ENCODE data around the gene CD96.
A peak's percentile ranks its signal among the peaks of the same experiment; 100 is the strongest.

Gene CD96

DNA sequence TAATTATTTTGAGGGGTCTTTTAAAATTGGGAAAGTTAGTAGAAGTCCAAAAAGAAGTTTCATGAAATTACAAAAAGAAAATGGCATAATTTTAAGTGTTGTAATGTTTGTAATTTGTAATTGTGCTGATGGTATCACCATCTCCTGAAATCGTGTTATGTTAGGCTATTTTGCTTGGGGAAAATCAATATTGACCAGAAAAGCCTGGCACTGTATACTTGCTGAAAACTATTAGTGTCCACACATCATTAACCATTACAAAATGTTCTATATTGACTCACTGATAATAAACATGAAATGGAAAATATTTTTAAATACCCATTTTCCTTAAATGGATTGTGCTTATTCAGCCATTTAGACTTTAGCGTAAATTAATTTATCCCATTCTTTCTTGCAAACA is 93.4 kb downstream of the CD96 start:
- no peak overlapping the region for H3K4me3 ChIP-seq
- no peaks in the 10 kb centered on the region for H3K9me3 ChIP-seq
- no peak for DNase-seq (ENCODE audit: low spot score in 2 of 2)
- no peaks in the 10 kb centered on the region for H3K27me3 ChIP-seq (ENCODE audit: low read depth)
- no peaks in the 10 kb centered on the region for H3K36me3 ChIP-seq (replicated peaks)
- in situ Hi-C loops (cut with MboI; ENCODE audit: low sequenced_read_pairs), result no loop called here
- no peaks in the 10 kb centered on the region for H3K4me1 ChIP-seq

DNA sequence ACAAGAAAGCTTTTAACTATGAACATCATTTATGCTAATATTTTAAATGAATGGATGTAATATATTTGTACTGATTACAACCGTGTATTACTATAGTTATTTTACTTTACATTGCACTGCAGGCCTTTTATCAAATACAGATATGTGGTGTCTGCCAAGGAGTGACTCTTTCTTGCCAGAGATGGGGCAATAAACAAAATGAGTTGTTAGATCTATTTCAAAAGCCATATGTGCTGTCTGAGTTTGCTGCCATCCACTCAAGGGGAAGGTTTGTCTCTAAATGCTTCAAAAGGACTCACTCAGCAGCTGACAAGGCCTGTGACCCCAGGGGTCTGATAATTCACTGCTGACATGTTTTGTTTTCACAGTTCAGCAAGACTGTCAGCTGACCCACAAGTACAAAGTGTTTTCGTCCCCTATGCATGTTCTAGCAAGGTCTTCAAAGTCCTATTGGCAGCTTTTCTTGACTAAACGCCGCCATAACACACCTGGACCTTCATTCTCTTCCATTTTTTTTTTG is 94.4 kb downstream of the CD96 start:
- in situ Hi-C loops (cut with MboI; ENCODE audit: low sequenced_read_pairs), result no loop called here
- no peaks in the 10 kb centered on the region for H3K36me3 ChIP-seq (replicated peaks)
- H3K9me3 ChIP-seq, result no peaks in the 10 kb centered on the region
- DNase-seq (ENCODE audit: low spot score in 2 of 2), result no peak
- no peaks in the 10 kb centered on the region for H3K27me3 ChIP-seq (ENCODE audit: low read depth)
- H3K4me1 ChIP-seq, result no peaks in the 10 kb centered on the region
- no peak overlapping the region for H3K4me3 ChIP-seq

GRCh38 chr3:111639316-111639715 is 97.3 kb downstream of the CD96 start:
- no peak for DNase-seq (ENCODE audit: low spot score in 2 of 2)
- no peaks in the 10 kb centered on the region for H3K4me1 ChIP-seq
- in situ Hi-C loops (cut with MboI; ENCODE audit: low sequenced_read_pairs), result no loop called here

DNA sequence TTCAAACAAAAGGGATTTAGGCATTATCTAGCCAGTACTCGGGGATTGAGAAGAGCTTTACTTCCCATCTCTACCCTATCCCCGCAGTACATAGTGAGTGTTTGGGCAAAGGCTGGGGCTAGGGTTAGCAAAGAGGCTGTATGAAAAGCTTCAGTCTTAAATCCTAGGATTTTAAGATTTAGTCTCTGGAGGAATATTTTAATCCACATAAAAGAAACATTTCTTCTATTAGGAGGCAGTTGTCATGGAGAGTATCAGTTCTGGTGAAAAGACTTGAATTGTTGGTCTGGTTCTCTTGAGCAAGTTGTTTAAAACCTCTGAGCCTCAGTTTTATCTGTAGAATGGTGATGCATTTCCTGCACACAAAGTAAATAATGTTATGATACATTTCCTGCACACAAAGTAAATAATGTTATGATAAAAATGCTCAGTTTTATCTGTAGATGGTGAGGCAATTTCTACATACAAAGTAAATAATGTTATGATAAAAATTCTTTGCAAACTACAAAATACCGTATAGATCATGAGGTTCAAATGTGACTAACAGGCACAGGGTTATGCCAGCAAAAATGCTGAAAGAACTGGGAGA is 107.1 kb downstream of the CD96 start:
- in situ Hi-C loops (cut with MboI; ENCODE audit: low sequenced_read_pairs), result no loop called here
- Histone ChIP-seq H3K4me1 (peaks cover 18% of the 10 kb centered on the region), H3K9me3 (no peaks in the 10 kb centered on the region), H3K27me3 (ENCODE audit: low read depth) (no peaks in the 10 kb centered on the region), H3K4me3 (no peak overlapping the region), H3K36me3 (replicated peaks) (no peaks in the 10 kb centered on the region)
- no peak for DNase-seq (ENCODE audit: low spot score in 2 of 2)

More at GRCh38 chr3:111639316-111639715, 97.3 kb downstream of the CD96 start:
- H3K9me3 ChIP-seq, result peaks cover 2% of the 10 kb centered on the region; the same call in 1 of the 2 replicates
- no peaks in the 10 kb centered on the region for H3K27me3 ChIP-seq (ENCODE audit: low read depth)
- H3K4me3 ChIP-seq, result no peak overlapping the region
- H3K36me3 ChIP-seq (replicated peaks), result no peaks in the 10 kb centered on the region

- Histone ChIP-seq H3K27me3 (ENCODE audit: low read depth) (no peaks in the 10 kb centered on the region; the same call in 1 of the 2 replicates), H3K9me3 (no peaks in the 10 kb centered on the region), H3K36me3 (replicated peaks) (no peaks in the 10 kb centered on the region), H3K4me1 (peaks cover 18% of the 10 kb centered on the region), H3K4me3 (no peak overlapping the region)
- peak in 1 of 2 experiments; percentile 38 for DNase-seq (ENCODE audit: low spot score in 2 of 2)
- in situ Hi-C loops (cut with MboI; ENCODE audit: low sequenced_read_pairs), result no loop called here
Observed at GRCh38 chr3:111650378-111651275, 108.6 kb downstream of the CD96 start.

DNA sequence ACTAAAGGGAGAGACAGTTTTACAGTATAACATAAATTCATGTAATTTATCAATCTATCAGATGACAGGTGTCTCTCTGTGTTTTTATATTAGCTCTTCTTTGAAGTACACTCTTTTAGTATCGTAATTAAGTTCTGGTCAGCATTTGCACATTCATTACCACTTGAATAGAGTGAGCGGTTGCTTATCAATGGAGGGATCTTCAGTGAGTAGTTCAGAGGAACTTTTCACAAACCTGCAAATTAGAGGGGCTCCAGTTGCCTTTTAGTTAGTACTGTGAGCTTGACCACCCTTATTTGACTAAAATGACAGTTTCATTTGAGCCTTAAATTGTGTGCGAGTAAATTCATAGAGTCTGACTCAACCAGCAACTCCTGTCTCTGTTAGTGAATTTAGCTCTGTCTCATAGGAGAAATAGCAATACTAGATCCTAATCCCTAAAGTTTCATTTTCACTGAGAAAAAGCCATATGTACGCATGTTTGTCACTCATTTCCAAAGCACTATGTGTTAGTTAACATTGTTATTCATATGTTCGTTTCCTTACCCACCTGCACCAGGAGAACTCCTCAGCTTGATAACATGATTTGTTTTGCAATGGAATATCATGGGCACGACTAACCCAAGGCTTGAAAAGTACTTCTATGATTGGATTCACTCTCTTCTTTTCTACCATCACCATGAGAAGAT is 110.6 kb downstream of the CD96 start:
- Histone ChIP-seq H3K9me3 (no peaks in the 10 kb centered on the region), H3K4me3 (no peak overlapping the region)
- peak in 1 of 2 experiments; percentile 68 for DNase-seq (ENCODE audit: low spot score in 2 of 2)

DNA sequence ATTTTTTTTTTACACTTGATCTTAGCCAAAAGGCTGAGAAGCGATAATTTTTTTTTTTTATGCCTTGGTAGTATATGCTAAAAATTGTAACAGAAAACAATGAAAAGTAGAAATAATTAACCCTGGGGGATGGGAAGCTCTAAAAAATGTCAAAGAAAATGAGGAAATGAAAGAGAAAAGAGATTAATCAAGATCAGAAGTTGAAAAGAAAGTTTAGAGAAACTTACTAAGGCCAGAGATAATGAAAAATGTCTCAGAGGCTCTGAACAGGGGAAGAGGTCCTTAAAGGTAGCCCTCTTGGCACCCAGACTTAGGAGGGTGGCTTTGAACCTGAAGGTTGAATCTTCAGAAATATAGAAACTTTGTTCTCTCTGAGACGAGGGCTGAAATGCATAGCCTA is 111.8 kb downstream of the CD96 start:
- in situ Hi-C loops (cut with MboI; ENCODE audit: low sequenced_read_pairs), result no loop called here
- H3K4me1 ChIP-seq, result peaks cover 18% of the 10 kb centered on the region
- H3K4me3 ChIP-seq, result no peak overlapping the region
- H3K9me3 ChIP-seq, result no peaks in the 10 kb centered on the region
- H3K36me3 ChIP-seq (replicated peaks), result no peaks in the 10 kb centered on the region
- H3K27me3 ChIP-seq (ENCODE audit: low read depth), result peaks cover 3% of the 10 kb centered on the region; the same call in 1 of the 2 replicates
- DNase-seq (ENCODE audit: low spot score in 2 of 2), result no peak

More for the DNA sequence above, 110.6 kb downstream of the CD96 start:
- in situ Hi-C loops (cut with MboI; ENCODE audit: low sequenced_read_pairs), result no loop called here
- H3K36me3 ChIP-seq (replicated peaks), result no peaks in the 10 kb centered on the region
- H3K4me1 ChIP-seq, result peaks cover 18% of the 10 kb centered on the region
- peaks cover 3% of the 10 kb centered on the region; the same call in 1 of the 2 replicates for H3K27me3 ChIP-seq (ENCODE audit: low read depth)

GRCh38 chr3:111662012-111662411 is 120.0 kb downstream of the CD96 start:
- H3K27me3 ChIP-seq (ENCODE audit: low read depth), result no peaks in the 10 kb centered on the region
- no peaks in the 10 kb centered on the region for H3K4me1 ChIP-seq
- H3K9me3 ChIP-seq, result no peaks in the 10 kb centered on the region
- no peaks in the 10 kb centered on the region for H3K36me3 ChIP-seq (replicated peaks)
- no peak for DNase-seq (ENCODE audit: low spot score in 2 of 2)
- in situ Hi-C loops (cut with MboI; ENCODE audit: low sequenced_read_pairs), result no loop called here
- H3K4me3 ChIP-seq, result no peak overlapping the region

GRCh38 chr3:111662907-111663306 is 120.9 kb downstream of the CD96 start:
- Histone ChIP-seq H3K27me3 (ENCODE audit: low read depth) (no peaks in the 10 kb centered on the region), H3K4me3 (no peak overlapping the region), H3K36me3 (replicated peaks) (no peaks in the 10 kb centered on the region), H3K4me1 (no peaks in the 10 kb centered on the region), H3K9me3 (no peaks in the 10 kb centered on the region)
- DNase-seq (ENCODE audit: low spot score in 2 of 2), result no peak
- in situ Hi-C loops (cut with MboI; ENCODE audit: low sequenced_read_pairs), result no loop called here

DNA sequence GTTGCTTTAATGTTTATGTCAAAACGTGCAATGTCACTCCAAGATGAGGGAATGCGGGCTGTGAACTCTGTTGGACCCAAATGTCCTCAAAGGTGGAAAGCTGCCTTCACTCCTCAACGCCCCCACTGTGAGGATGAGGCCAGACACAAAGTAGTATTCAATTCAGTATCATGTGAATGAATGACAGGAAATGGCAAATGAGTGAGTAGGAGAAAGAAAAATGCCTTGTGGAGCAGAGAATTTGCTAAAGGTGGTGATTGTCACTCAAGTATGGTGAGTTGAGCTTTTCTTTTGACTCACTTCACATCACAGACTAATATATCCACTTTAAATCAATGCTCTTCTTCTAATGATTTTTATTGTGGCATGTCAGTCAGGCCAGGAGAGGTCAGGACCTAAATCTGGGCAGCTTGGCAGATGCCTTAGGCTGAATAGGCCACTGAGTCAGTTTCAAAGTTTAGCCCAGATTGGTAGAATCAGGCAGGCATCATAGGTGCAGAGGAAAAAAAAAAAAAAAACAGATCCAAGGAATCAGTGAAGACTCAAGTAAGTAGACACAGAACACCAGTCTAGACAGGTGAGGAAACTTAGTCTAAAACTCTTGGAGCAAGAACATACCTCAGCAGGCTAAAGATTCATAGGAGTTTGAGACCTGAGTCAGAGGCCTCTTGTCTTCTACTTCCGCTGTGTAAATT is 124.2 kb downstream of the CD96 start:
- no peaks in the 10 kb centered on the region for H3K9me3 ChIP-seq
- in situ Hi-C loops (cut with MboI; ENCODE audit: low sequenced_read_pairs), result no loop called here
- DNase-seq (ENCODE audit: low spot score in 2 of 2), result no peak

DNA sequence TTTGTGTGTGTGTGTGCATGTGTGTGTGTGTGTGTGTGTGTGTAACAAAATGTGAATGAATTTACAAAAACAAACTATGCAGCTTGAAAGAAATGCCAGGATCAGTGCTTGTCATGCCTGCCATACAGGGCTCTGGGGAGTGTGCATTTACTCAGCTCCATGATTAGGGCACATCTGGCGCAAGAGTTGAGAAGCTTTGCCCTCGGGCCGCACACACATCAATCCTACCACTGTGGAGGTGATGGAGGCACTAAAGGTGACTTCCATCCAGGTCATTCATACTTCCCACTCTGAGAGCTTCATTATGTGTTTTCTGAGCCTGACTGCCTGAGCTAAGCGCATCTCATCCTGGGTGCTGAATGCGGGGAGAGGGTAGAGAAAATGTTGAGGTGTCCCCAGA is 125.2 kb downstream of the CD96 start:
- Histone ChIP-seq H3K36me3 (replicated peaks) (no peaks in the 10 kb centered on the region), H3K9me3 (no peaks in the 10 kb centered on the region), H3K4me3 (no peak overlapping the region), H3K27me3 (ENCODE audit: low read depth) (no peaks in the 10 kb centered on the region), H3K4me1 (no peaks in the 10 kb centered on the region)
- DNase-seq (ENCODE audit: low spot score in 2 of 2), result no peak
- in situ Hi-C loops (cut with MboI; ENCODE audit: low sequenced_read_pairs), result no loop called here

More for the DNA sequence above, 124.2 kb downstream of the CD96 start:
- Histone ChIP-seq H3K27me3 (ENCODE audit: low read depth) (no peaks in the 10 kb centered on the region), H3K4me1 (no peaks in the 10 kb centered on the region), H3K36me3 (replicated peaks) (no peaks in the 10 kb centered on the region), H3K4me3 (no peak overlapping the region)

GRCh38 chr3:111667621-111668239 is 125.7 kb downstream of the CD96 start:
- no peaks in the 10 kb centered on the region for H3K9me3 ChIP-seq
- H3K4me3 ChIP-seq, result no peak overlapping the region
- no peak for DNase-seq (ENCODE audit: low spot score in 2 of 2)
- H3K36me3 ChIP-seq (replicated peaks), result no peaks in the 10 kb centered on the region
- H3K27me3 ChIP-seq (ENCODE audit: low read depth), result no peaks in the 10 kb centered on the region
- in situ Hi-C loops (cut with MboI; ENCODE audit: low sequenced_read_pairs), result no loop called here
- H3K4me1 ChIP-seq, result no peaks in the 10 kb centered on the region

- H3K4me1 ChIP-seq, result no peaks in the 10 kb centered on the region
- DNase-seq (ENCODE audit: low spot score in 2 of 2), result no peak
- in situ Hi-C loops (cut with MboI; ENCODE audit: low sequenced_read_pairs), result no loop called here
- no peak overlapping the region for H3K4me3 ChIP-seq
- H3K9me3 ChIP-seq, result no peaks in the 10 kb centered on the region
- H3K36me3 ChIP-seq (replicated peaks), result no peaks in the 10 kb centered on the region
- H3K27me3 ChIP-seq (ENCODE audit: low read depth), result no peaks in the 10 kb centered on the region
Observed at GRCh38 chr3:111668326-111668725, 126.3 kb downstream of the CD96 start.
